Measurements from ENCODE around the gene YWHAG.
"Not testable (repeated sequence)": the region's sequence is repeated elsewhere in the genome, so short reads cannot be mapped to it uniquely, and the experiment has no call there.

Gene YWHAG

DNA sequence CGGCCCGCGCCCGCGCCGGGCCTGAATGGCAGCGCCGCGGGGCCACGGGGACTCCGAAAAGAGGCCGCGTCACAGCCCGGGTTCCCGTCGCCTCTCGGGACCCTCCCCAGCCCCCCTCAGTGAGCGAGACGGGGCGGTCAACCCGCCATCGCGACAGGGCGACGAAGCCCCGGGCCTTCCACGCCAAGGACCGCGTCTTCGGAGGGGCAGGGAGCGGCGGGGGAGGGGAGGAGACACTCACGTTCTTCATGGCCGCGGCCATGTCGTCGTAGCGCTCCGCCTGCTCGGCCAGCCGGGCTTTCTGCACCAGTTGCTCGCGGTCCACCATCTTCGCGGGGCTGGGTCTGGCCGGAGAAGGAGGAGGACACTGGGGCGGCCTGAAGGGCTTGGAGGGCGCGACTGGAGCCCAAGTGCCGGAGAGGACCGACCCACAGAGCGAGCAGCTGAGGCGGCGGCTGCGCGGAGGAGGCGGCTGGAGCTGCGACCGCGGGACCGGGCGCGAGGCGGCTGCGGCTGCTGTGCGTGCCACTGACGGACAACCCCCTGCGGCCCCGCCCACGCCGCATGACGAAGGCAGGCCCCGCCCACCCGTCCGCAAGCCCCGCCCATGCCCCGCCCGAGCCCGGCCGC is at the start of gene YWHAG:
TSS of gene YWHAG (minus strand) at position 511 of the 630 bp plus-strand sequence. CDS start at position 328, 183 bp downstream.
- Mint-ChIP-seq H3K27me3 (peaks cover 4% of the 10 kb centered on the region), H3K27ac (peak within 1 kb of the TSS; percentile 95), H3K4me3 (peak within 1 kb of the TSS; percentile 86), H3K9me3 (peaks cover 1% of the 10 kb centered on the region), H3K36me3 (peaks cover 30% of the 10 kb centered on the region), H3K4me1 (peaks cover 45% of the 10 kb centered on the region)
- CTCF ChIA-PET, result interaction anchor here (0.9 to 2.8 kb wide), 4 partner anchors 12 to 44 kb away, joined by 3 to 21 read pairs (median 6); no protein-coding TSS in a partner anchor
- DNase-seq, result peak; percentile 89

- DNase-seq, result no peak
- CTCF ChIA-PET, result interaction anchor here (0.6 kb wide), 1 partner anchor 60 kb away, joined by 3 read pairs; no protein-coding TSS in a partner anchor
- Mint-ChIP-seq H3K27me3 (peaks cover 8% of the 10 kb centered on the region), H3K9me3 (no peaks in the 10 kb centered on the region), H3K4me1 (peaks cover 7% of the 10 kb centered on the region), H3K36me3 (no peaks in the 10 kb centered on the region), H3K27ac (no peak overlapping the region), H3K4me3 (no peak overlapping the region)
Measured at GRCh38 chr7:76408121-76408560, 49.4 kb upstream of the YWHAG start.

DNA sequence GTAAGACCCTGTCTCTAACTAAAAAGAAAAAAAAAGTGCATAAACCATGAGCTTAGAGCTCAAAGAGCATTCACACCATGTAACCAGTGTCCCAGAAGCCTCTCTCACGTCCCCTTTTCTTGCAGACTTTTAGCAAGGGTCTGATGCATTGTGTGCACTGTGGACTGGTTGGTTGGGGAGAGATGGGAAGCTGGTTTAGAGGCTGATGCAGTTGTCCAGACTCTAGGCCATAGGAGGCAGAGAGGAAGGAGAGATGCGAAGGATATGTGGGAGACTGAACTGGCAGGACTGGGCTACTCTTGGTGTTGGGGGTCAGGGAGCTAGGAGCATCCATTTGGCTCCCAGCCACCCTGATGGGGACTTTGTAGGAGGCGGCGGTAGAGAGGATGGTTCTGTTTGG is 48.9 kb upstream of the YWHAG start:
- Mint-ChIP-seq H3K27ac (no peak overlapping the region), H3K36me3 (no peaks in the 10 kb centered on the region), H3K9me3 (no peaks in the 10 kb centered on the region), H3K4me3 (no peak overlapping the region), H3K4me1 (peaks cover 7% of the 10 kb centered on the region), H3K27me3 (peaks cover 8% of the 10 kb centered on the region)
- DNase-seq, result no peak
- CTCF ChIA-PET, result interaction anchor here (0.6 kb wide), 1 partner anchor 60 kb away, joined by 3 read pairs; no protein-coding TSS in a partner anchor

GRCh38 chr7:76405738-76406137 is 46.9 kb upstream of the YWHAG start:
- no peaks in the 10 kb centered on the region for H3K9me3 Mint-ChIP-seq
- no peaks in the 10 kb centered on the region for H3K36me3 Mint-ChIP-seq
- no peak for DNase-seq
- CTCF ChIA-PET, result no interaction called here
- H3K27ac Mint-ChIP-seq, result no peak overlapping the region
- H3K4me3 Mint-ChIP-seq, result no peak overlapping the region
- H3K27me3 Mint-ChIP-seq, result peaks cover 8% of the 10 kb centered on the region
- peaks cover 7% of the 10 kb centered on the region for H3K4me1 Mint-ChIP-seq

DNA sequence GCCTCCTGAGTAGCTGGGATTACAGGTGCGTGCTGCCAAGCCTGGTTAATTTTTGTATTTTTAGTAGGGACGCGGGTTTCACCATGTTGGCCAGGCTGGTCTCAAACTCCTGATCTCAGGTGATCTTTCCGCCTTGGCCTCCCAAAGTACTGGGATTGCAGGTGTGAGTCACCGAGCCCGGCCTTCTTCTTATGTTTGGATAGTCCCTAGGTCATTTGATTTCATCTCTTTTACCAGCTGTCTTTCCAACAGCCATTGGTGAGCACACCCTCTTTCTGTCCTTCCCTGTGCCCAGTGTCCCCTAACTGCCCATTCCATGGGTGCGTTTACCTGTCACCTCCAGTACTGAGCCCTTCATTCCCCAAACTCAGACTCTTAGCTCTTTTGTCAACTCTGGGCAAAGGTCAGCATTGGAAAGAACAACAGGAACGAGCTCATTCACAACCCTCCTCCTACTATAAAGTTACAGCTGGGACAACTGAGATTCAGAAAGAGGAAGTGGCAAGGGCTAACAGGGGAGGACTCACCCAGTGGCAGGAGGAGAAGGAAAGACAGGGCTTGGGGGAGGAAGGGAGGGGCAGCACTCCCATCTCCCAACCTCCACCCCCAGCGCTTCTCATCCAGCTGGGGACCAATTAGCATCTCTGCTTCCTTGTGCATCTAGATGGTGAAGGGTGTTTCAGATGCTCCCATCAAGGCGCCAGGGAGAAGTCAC is 45.1 kb upstream of the YWHAG start:
- Mint-ChIP-seq H3K27me3 (peaks cover 8% of the 10 kb centered on the region), H3K4me3 (no peak overlapping the region), H3K4me1 (peaks cover 7% of the 10 kb centered on the region), H3K27ac (no peak overlapping the region), H3K9me3 (no peaks in the 10 kb centered on the region), H3K36me3 (no peaks in the 10 kb centered on the region)
- CTCF ChIA-PET, result interaction anchor here (0.7 kb wide), 2 partner anchors 65 to 72 kb away, joined by 3 read pairs; no protein-coding TSS in a partner anchor
- no peak for DNase-seq

DNA sequence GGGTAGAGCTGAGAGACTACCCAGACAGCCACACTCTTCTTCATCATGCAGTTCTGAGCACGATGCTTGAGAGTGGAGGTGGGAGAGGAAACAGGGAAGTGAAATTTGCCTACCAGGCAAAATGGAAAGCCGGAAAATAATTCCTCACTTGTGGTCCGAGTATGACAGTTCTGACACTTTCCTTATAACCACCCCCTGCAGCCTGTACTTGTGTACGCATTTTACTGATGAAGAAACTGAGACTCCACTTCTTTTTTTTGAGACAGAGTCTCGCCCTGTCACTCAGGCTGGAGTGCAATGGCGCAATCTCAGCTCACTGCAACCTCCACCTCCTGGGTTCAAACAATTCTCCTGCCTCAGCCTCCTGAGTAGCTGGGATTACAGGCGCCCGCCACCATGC is 44.3 kb upstream of the YWHAG start:
- H3K4me3 Mint-ChIP-seq, H3K9me3 Mint-ChIP-seq, H3K36me3 Mint-ChIP-seq, H3K27ac Mint-ChIP-seq, DNase-seq, CTCF ChIA-PET, H3K27me3 Mint-ChIP-seq, H3K4me1 Mint-ChIP-seq: not testable (repeated sequence)

DNA sequence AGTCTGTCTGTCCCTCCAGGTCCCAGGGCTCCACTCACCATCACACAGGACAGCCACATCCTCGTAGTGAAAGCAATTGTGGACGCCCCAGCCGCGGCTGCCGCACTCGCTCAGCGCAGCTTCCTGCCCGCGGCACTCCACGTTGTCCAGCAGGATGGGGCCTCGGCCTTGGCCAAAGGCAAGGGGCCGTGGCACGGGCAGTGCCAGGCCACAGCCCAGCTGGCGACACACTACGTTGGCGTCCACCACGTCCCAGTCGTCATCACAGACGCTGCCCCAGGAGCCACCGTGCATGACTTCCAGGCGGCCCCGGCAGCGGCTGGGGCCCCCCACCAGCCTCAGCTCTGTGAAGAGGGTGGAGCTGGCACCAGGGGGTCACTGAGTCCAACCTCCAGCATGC is 41.5 kb upstream of the YWHAG start:
- Mint-ChIP-seq H3K9me3 (no peaks in the 10 kb centered on the region), H3K27me3 (peaks cover 9% of the 10 kb centered on the region), H3K36me3 (no peaks in the 10 kb centered on the region), H3K4me1 (peaks cover 23% of the 10 kb centered on the region), H3K27ac (no peak overlapping the region), H3K4me3 (no peak overlapping the region)
- CTCF ChIA-PET, result no interaction called here
- DNase-seq, result no peak

DNA sequence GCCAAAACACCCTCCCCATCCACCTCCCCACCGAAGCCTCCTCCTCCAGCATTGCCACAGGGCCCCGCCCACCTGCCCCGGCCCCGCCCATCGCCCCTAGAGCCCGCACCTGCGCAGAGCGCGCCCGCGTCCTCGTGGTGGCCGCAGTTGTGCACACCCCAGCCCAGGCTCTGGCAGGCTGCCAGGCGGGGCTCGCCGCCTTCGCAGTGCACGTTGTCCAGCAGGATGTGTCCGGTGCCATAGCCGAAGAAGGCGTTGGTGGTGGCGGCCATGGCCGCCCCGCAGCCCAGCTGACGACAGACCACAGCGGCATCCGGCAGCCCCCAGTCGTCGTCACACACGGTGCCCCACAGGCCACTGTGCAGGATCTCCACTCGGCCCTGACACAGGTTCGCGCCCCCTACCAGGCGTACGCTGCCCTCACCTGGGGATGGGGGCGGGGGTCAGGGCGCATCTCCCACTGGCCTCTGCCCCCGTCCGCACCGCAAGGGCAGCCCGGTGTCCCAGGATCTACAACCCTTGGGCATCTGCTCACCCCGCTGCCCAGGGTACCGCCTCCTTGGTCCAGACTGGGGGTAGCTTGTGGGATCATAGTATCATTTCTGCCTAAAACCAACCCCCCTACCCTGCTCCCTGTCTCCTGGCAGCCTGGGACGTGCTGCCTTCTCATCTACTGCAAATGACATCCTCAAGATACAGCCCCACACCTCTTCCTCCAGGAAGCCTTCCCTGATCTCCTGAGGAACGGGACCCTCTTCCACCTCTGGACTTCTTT is 38.8 kb upstream of the YWHAG start:
- H3K4me3 Mint-ChIP-seq, result peak overlapping the region; percentile 63
- H3K4me1 Mint-ChIP-seq, result peaks cover 27% of the 10 kb centered on the region
- H3K9me3 Mint-ChIP-seq, result no peaks in the 10 kb centered on the region
- DNase-seq, result peak; percentile 87
- CTCF ChIA-PET, result no interaction called here
- H3K27ac Mint-ChIP-seq, result no peak overlapping the region
- no peaks in the 10 kb centered on the region for H3K36me3 Mint-ChIP-seq
- peaks cover 4% of the 10 kb centered on the region for H3K27me3 Mint-ChIP-seq

DNA sequence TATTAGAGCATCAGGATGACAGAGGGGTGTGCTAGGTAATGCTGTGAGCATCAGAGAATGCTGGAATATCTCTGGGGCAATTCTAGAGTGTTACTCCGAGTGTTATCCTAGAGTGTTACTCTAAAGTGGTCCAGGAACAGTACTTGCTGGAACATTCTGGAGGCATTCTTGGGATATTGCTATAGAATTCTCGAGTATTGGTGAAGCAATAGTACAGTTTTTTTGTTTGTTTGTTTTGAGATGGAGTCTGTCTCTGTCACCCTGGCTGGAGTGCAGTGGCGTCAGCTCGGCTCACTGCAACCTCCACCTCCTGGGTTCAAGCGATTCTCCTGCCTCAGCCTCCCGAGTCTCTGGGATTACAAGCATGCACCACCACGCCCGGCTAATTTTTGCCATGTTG is 38.1 kb upstream of the YWHAG start:
- H3K9me3 Mint-ChIP-seq, result no peaks in the 10 kb centered on the region

GRCh38 chr7:76395965-76396726 is 37.4 kb upstream of the YWHAG start:
- H3K27me3 Mint-ChIP-seq, result peaks cover 4% of the 10 kb centered on the region

More for the DNA sequence above, 38.1 kb upstream of the YWHAG start:
- DNase-seq, result no peak
- H3K4me3 Mint-ChIP-seq, result peak overlapping the region; percentile 63
- CTCF ChIA-PET, result no interaction called here
- no peaks in the 10 kb centered on the region for H3K36me3 Mint-ChIP-seq
- H3K27ac Mint-ChIP-seq, result peak overlapping the region; percentile 42
- peaks cover 4% of the 10 kb centered on the region for H3K27me3 Mint-ChIP-seq
- H3K4me1 Mint-ChIP-seq, result peaks cover 31% of the 10 kb centered on the region

DNA sequence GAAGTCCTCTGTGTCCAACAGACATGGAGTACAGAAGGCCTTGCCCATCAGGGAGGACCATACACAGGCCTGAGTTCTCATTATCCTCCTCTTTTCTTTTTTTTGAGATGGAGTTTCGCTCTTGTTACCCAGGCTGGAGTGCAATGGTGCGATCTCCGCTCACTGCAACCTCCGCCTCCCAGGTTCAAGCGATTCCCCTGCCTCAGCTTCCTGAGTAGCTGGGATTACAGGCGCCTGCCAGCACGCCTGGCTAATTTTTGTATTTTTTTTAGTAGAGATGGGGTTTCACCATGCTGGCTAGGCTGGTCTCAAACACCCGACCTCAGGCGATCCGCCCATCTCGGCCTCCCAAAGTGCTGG is 36.8 kb upstream of the YWHAG start:
- H3K4me3 Mint-ChIP-seq, H3K9me3 Mint-ChIP-seq, H3K27me3 Mint-ChIP-seq, H3K27ac Mint-ChIP-seq, H3K36me3 Mint-ChIP-seq, CTCF ChIA-PET, DNase-seq: not testable (repeated sequence)
- peaks cover 32% of the 10 kb centered on the region for H3K4me1 Mint-ChIP-seq

More at GRCh38 chr7:76395965-76396726, 37.4 kb upstream of the YWHAG start:
- Mint-ChIP-seq H3K9me3 (no peaks in the 10 kb centered on the region), H3K27ac (peak overlapping the region; percentile 33), H3K4me3 (no peak overlapping the region), H3K36me3 (no peaks in the 10 kb centered on the region), H3K4me1 (peaks cover 32% of the 10 kb centered on the region)
- no peak for DNase-seq
- CTCF ChIA-PET, result no interaction called here

DNA sequence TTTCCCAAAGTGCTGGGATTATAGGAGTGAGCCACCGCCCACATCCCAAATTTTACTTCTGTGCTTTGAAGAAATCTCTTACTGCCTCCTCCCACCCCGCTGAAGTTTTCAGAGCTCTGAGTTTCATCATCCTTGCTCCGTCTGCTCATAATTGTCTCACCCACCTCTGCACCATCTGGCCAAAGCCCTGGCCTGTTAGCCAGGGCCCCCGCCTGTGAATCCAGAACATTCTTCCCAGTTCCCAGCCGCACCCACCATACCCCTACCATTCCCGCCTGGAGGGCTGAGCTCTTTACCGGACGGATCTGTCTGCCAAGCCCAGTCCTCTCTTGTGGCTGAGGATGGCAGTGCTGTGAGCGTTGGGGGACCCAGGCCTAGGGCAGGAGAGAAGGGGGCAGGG is 36.2 kb upstream of the YWHAG start:
- H3K36me3 Mint-ChIP-seq, result no peaks in the 10 kb centered on the region
- H3K9me3 Mint-ChIP-seq, result no peaks in the 10 kb centered on the region
- no peak for DNase-seq
- peaks cover 32% of the 10 kb centered on the region for H3K4me1 Mint-ChIP-seq
- CTCF ChIA-PET, result no interaction called here
- H3K27me3 Mint-ChIP-seq, result peaks cover 4% of the 10 kb centered on the region
- H3K27ac Mint-ChIP-seq, result no peak overlapping the region
- no peak overlapping the region for H3K4me3 Mint-ChIP-seq

DNA sequence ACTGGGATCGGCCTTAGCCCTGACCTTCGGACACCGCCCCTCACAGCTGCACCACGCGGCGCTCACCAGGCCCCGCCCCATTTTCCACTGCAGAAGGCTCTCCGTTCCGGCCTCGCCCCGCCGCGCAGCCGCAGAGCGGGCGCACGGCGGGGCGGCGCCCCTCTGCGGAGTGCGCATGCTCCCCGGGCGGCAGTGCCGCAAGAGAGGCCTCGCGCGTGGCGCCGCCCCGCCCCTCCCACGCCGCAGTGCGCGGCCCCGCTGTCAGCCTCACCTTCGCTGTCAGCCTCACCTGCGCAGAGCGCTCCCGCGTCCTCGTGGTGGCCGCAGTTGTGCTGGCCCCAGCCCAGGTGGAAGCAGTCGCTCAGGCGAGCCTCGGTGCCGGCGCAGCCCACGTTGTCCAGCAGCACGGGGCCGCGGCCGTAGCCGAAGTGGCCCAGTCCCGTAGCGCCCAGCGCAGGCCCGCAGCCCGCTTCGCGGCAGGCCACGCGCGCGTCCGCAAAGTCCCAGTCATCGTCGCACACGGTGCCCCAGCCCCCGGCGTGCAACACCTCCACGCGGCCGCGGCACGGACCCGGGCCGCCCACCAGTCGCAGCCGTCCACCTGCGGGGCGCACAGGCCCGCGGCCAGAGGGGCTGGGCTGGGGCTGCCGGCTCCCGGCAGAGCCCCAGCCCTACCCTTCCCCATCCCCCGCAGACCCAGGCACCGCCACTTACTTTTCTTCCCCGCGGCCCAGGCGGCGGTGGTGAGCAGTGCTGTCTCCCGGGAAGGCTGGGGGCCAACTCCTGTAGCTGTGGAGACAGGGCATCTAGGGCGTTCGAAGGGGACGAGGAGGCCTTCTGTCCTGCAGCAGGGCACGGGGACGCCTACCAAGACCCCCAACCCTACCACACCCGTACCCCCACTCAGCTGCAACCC is 34.6 kb upstream of the YWHAG start:
- Mint-ChIP-seq H3K36me3 (no peaks in the 10 kb centered on the region), H3K4me3 (peak overlapping the region; percentile 76)

More for the DNA sequence above, 34.6 kb upstream of the YWHAG start:
- Mint-ChIP-seq H3K9me3 (no peaks in the 10 kb centered on the region), H3K4me1 (peaks cover 39% of the 10 kb centered on the region), H3K27me3 (peaks cover 4% of the 10 kb centered on the region), H3K27ac (peak overlapping the region; percentile 95)
- DNase-seq, result peak; percentile 93
- CTCF ChIA-PET, result interaction anchor here (1.1 kb wide), 1 partner anchor 102 kb away, joined by 3 read pairs; no protein-coding TSS in a partner anchor

Data from activated naive CD4-positive, alpha-beta T cell treated with anti-CD3 and anti-CD28 coated beads, Interleukin-2, amount 10 ng/mL, durations not matched to agents 7 days and 5 days (primary cell).